SK-N-SH treated with all-trans-retinoic acid at 6 μM for 48 hours (cell line): Measurements from ENCODE around the gene WDFY2.

Experiments used
- ATAC-seq: fragments of 200-7000 bp; cut with Tn5 transposase; 3 replicates; pipeline ENCODE4 v1.9.1; 2020; ENCODE audit warnings: mild to moderate bottlenecking, moderate library complexity
- ARNTL ChIP-seq: fragments of 450-650 bp; formaldehyde crosslinking; IDR thresholded peaks from 2 replicates; pipeline ENCODE4 v1.5.0; 2020; ENCODE audit warnings: low read depth, mild to moderate bottlenecking, moderate library complexity, borderline replicate concordance
- BACH2 ChIP-seq: fragments of 250-450 bp; sonication (Bioruptor Pico); IDR thresholded peaks from 2 replicates; pipeline ENCODE4 v1.9.0; 2021; ENCODE audit warnings: mild to moderate bottlenecking, borderline replicate concordance
- CSDC2 ChIP-seq: fragments of 250-450 bp; sonication (Bioruptor Pico); IDR thresholded peaks from 2 replicates; pipeline ENCODE4 v1.5.0; 2020; ENCODE audit warnings: mild to moderate bottlenecking, moderate library complexity
- CSRNP3 ChIP-seq: fragments of 250-450 bp; sonication (Bioruptor Pico); IDR thresholded peaks from 2 replicates; pipeline ENCODE4 v1.5.1; 2021; ENCODE audit warnings: mild to moderate bottlenecking, moderate library complexity
- ESRRG ChIP-seq: fragments of 250-450 bp; sonication (Bioruptor Pico); IDR thresholded peaks from 2 replicates; pipeline ENCODE4 v1.6.1; 2021; ENCODE audit warnings: mild to moderate bottlenecking
- ISL1 ChIP-seq: fragments of 250-450 bp; sonication (Bioruptor Pico); IDR thresholded peaks from 2 replicates; pipeline ENCODE4 v2.1.2; 2022; ENCODE audit warnings: mild to moderate bottlenecking, moderate library complexity
- OSR1 ChIP-seq: fragments of 250-450 bp; sonication (Bioruptor Pico); IDR thresholded peaks from 2 replicates; pipeline ENCODE4 v1.8.0; 2022; ENCODE audit warnings: moderate library complexity, mild to moderate bottlenecking, inconsistent platforms
- PATZ1 ChIP-seq: fragments of 250-450 bp; sonication (Bioruptor Pico); IDR thresholded peaks from 2 replicates; pipeline ENCODE4 v1.8.0; 2020; ENCODE audit warnings: mild to moderate bottlenecking, moderate library complexity, borderline replicate concordance
- POU6F1 ChIP-seq: fragments of 250-450 bp; sonication (Bioruptor Pico); IDR thresholded peaks from 2 replicates; pipeline ENCODE4 v1.8.0; 2021; ENCODE audit warnings: low read depth, mild to moderate bottlenecking, moderate library complexity, borderline replicate concordance
- PPARA ChIP-seq: fragments of 250-450 bp; sonication (Bioruptor Pico); IDR thresholded peaks from 2 replicates; pipeline ENCODE4 v1.5.0; 2020; ENCODE audit warnings: mild to moderate bottlenecking, borderline replicate concordance
- RARB ChIP-seq: fragments of 250-450 bp; sonication (Bioruptor Pico); IDR thresholded peaks from 2 replicates; pipeline ENCODE4 v1.8.0; 2021; ENCODE audit warnings: mild to moderate bottlenecking, moderate library complexity
- SNAI2 ChIP-seq: fragments of 250-450 bp; sonication (Bioruptor Pico); IDR thresholded peaks from 2 replicates; pipeline ENCODE4 v1.5.0; 2020; ENCODE audit warnings: mild to moderate bottlenecking, moderate library complexity
- TCF4 ChIP-seq: fragments of 250-450 bp; sonication (Bioruptor Pico); IDR thresholded peaks from 2 replicates; pipeline ENCODE4 v1.8.0; 2021; ENCODE audit warnings: mild to moderate bottlenecking, moderate library complexity, borderline replicate concordance
- TOX ChIP-seq: fragments of 250-450 bp; sonication (Bioruptor Pico); IDR thresholded peaks from 2 replicates; pipeline ENCODE4 v1.8.0; 2021; ENCODE audit warnings: mild to moderate bottlenecking, moderate library complexity, borderline replicate concordance
- TSHZ2 ChIP-seq: fragments of 250-450 bp; sonication (Bioruptor Pico); IDR thresholded peaks from 2 replicates; pipeline ENCODE4 v1.5.0; 2020; ENCODE audit warnings: mild to moderate bottlenecking, moderate library complexity
- ZC3H10 ChIP-seq: fragments of 250-450 bp; sonication (Bioruptor Pico); IDR thresholded peaks from 2 replicates; pipeline ENCODE4 v1.5.1; 2021; ENCODE audit warnings: mild to moderate bottlenecking, moderate library complexity
- ZFP3 ChIP-seq: fragments of 250-450 bp; sonication (Bioruptor Pico); IDR thresholded peaks from 2 replicates; pipeline ENCODE4 v1.5.0; 2020; ENCODE audit warnings: mild to moderate bottlenecking, moderate library complexity
- ZFP30 ChIP-seq: fragments of 450-650 bp; formaldehyde crosslinking; IDR thresholded peaks from 2 replicates; pipeline ENCODE4 v1.5.0; 2022; ENCODE audit warnings: mild to moderate bottlenecking, moderate library complexity
- ZNF565 ChIP-seq: fragments of 450-650 bp; formaldehyde crosslinking; conservative IDR thresholded peaks from 2 replicates; pipeline ENCODE4 v1.5.0; 2020; ENCODE audit warnings: low read depth, mild to moderate bottlenecking, moderate library complexity
- ZNF8 ChIP-seq: fragments of 450-650 bp; formaldehyde crosslinking; IDR thresholded peaks from 2 replicates; pipeline ENCODE4 v1.5.0; 2020; ENCODE audit warnings: mild to moderate bottlenecking, moderate library complexity

The WDFY2 gene

GRCh38 chr13:51599444-51600176, 15.3 kb downstream of the WDFY2 start (continued):
- TF ChIP-seq TSHZ2 (CRISPR knock-in tag): no peak
- TF ChIP-seq ZNF565 (CRISPR knock-in tag): no peak
- TF ChIP-seq CSDC2 (CRISPR knock-in tag): no peak
- TF ChIP-seq ISL1: no peak
- TF ChIP-seq TCF4: no peak

GRCh38 chr13:51600703-51601102, 16.4 kb downstream of the WDFY2 start:
- no peak for ATAC-seq
- no peak for TF ChIP-seq SNAI2 (CRISPR knock-in tag)
- TF ChIP-seq ESRRG (CRISPR knock-in tag): no peak
- no peak for TF ChIP-seq RARB
- no peak for TF ChIP-seq TOX (CRISPR knock-in tag)
- no peak for TF ChIP-seq ZNF565 (CRISPR knock-in tag)
- TF ChIP-seq PPARA (CRISPR knock-in tag): no peak
- TF ChIP-seq CSDC2 (CRISPR knock-in tag): no peak
- TF ChIP-seq TSHZ2 (CRISPR knock-in tag): no peak
- TF ChIP-seq OSR1 (CRISPR knock-in tag): no peak
- no peak for TF ChIP-seq POU6F1
- TF ChIP-seq ZFP3 (CRISPR knock-in tag): no peak
- no peak for TF ChIP-seq ZNF8
- no peak for TF ChIP-seq ZFP30 (CRISPR knock-in tag)
- TF ChIP-seq CSRNP3 (CRISPR knock-in tag): no peak
- TF ChIP-seq, all 23 proteins: peak for 0

GRCh38 chr13:51601601-51602565, 17.6 kb downstream of the WDFY2 start:
- no peak for ATAC-seq
- TF ChIP-seq ESRRG (CRISPR knock-in tag) (no peak), BACH2 (CRISPR knock-in tag) (no peak), TOX (CRISPR knock-in tag) (no peak), SNAI2 (CRISPR knock-in tag) (no peak), PATZ1 (CRISPR knock-in tag) (no peak), TCF4 (no peak), ARNTL (CRISPR knock-in tag) (no peak), POU6F1 (no peak), ZC3H10 (CRISPR knock-in tag) (no peak), ZFP30 (CRISPR knock-in tag) (no peak), CSDC2 (CRISPR knock-in tag) (no peak), ISL1 (no peak), ZFP3 (CRISPR knock-in tag) (no peak), ZNF565 (CRISPR knock-in tag) (no peak), PPARA (CRISPR knock-in tag) (no peak)
